WTC11 (cell line): ENCODE data around the gene SULF2.

ENCODE experiments used
- CREB1 ChIP-seq: sonication (generic); formaldehyde crosslinking; IDR thresholded peaks from 2 replicates; pipeline ENCODE4 v1.8.0; 2023; ENCODE audit warnings: mild to moderate bottlenecking, missing genetic modification reagents
- CTCF ChIP-seq: fragments of 200-600 bp; IDR thresholded peaks from 2 replicates; pipeline ENCODE4 v1.8.0; 2022; ENCODE audit warnings: antibody characterized with exemption
- FOXK1 ChIP-seq: sonication (generic); formaldehyde crosslinking; IDR thresholded peaks from 2 replicates; pipeline ENCODE4 v1.8.0; 2022; ENCODE audit warnings: mild to moderate bottlenecking, moderate library complexity, missing genetic modification reagents
- HMGXB4 ChIP-seq: sonication (generic); formaldehyde crosslinking; IDR thresholded peaks from 2 replicates; pipeline ENCODE4 v1.8.1; 2023; ENCODE audit warnings: mild to moderate bottlenecking, moderate library complexity, missing genetic modification reagents
- MXD4 ChIP-seq: fragments of 250-450 bp; sonication (Bioruptor Pico); IDR thresholded peaks from 2 replicates; pipeline ENCODE4 v1.8.0; 2021; ENCODE audit warnings: mild to moderate bottlenecking, moderate library complexity, borderline replicate concordance
- NFE2L1 ChIP-seq: sonication (generic); formaldehyde crosslinking; IDR thresholded peaks from 2 replicates; pipeline ENCODE4 v1.8.1; 2023; ENCODE audit warnings: missing genetic modification reagents
- NR1H2 ChIP-seq: sonication (generic); formaldehyde crosslinking; IDR thresholded peaks from 2 replicates; pipeline ENCODE4 v1.9.0; 2021; ENCODE audit warnings: mild to moderate bottlenecking, moderate library complexity, missing genetic modification reagents
- SP1 ChIP-seq: sonication (generic); formaldehyde crosslinking; conservative IDR thresholded peaks from 2 replicates; pipeline ENCODE4 v1.8.1; 2022; ENCODE audit warnings: missing genetic modification reagents
- USF2 ChIP-seq: sonication (generic); formaldehyde crosslinking; IDR thresholded peaks from 2 replicates; pipeline ENCODE4 v1.8.1; 2023; ENCODE audit warnings: mild to moderate bottlenecking, missing genetic modification reagents, moderate library complexity
- ZBTB21 ChIP-seq: sonication (generic); formaldehyde crosslinking; IDR thresholded peaks from 2 replicates; pipeline ENCODE4 v1.8.1; 2023; ENCODE audit warnings: mild to moderate bottlenecking, missing genetic modification reagents, borderline replicate concordance
- TF ChIP-seq, protein P1 (sequence below): sonication (generic); formaldehyde crosslinking; IDR thresholded peaks from 2 replicates; pipeline ENCODE4 v1.8.0; 2023; ENCODE audit warnings: missing genetic modification reagents
- TF ChIP-seq, protein P2 (sequence below): sonication (generic); formaldehyde crosslinking; IDR thresholded peaks from 2 replicates; pipeline ENCODE4 v1.8.0; 2023; ENCODE audit warnings: missing genetic modification reagents, mild to moderate bottlenecking, borderline replicate concordance

GRCh38 chr20:47741669-47742608, 43.3 kb downstream of the SULF2 start:
- no peak for TF ChIP-seq NR1H2 (CRISPR knock-in tag)
- TF ChIP-seq CTCF = no peak
- no peak for TF ChIP-seq ZBTB21 (CRISPR knock-in tag)
- TF ChIP-seq, protein P1, sequence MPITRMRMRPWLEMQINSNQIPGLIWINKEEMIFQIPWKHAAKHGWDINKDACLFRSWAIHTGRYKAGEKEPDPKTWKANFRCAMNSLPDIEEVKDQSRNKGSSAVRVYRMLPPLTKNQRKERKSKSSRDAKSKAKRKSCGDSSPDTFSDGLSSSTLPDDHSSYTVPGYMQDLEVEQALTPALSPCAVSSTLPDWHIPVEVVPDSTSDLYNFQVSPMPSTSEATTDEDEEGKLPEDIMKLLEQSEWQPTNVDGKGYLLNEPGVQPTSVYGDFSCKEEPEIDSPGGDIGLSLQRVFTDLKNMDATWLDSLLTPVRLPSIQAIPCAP (CRISPR knock-in tag) = no peak
- TF ChIP-seq USF2 (CRISPR knock-in tag) = no peak
- TF ChIP-seq CREB1 (CRISPR knock-in tag) = no peak
- no peak for TF ChIP-seq MXD4 (CRISPR knock-in tag)
- TF ChIP-seq HMGXB4 = no peak
- no peak for TF ChIP-seq SP1 (CRISPR knock-in tag)
- TF ChIP-seq NFE2L1 (CRISPR knock-in tag) = no peak
- TF ChIP-seq, protein P2, sequence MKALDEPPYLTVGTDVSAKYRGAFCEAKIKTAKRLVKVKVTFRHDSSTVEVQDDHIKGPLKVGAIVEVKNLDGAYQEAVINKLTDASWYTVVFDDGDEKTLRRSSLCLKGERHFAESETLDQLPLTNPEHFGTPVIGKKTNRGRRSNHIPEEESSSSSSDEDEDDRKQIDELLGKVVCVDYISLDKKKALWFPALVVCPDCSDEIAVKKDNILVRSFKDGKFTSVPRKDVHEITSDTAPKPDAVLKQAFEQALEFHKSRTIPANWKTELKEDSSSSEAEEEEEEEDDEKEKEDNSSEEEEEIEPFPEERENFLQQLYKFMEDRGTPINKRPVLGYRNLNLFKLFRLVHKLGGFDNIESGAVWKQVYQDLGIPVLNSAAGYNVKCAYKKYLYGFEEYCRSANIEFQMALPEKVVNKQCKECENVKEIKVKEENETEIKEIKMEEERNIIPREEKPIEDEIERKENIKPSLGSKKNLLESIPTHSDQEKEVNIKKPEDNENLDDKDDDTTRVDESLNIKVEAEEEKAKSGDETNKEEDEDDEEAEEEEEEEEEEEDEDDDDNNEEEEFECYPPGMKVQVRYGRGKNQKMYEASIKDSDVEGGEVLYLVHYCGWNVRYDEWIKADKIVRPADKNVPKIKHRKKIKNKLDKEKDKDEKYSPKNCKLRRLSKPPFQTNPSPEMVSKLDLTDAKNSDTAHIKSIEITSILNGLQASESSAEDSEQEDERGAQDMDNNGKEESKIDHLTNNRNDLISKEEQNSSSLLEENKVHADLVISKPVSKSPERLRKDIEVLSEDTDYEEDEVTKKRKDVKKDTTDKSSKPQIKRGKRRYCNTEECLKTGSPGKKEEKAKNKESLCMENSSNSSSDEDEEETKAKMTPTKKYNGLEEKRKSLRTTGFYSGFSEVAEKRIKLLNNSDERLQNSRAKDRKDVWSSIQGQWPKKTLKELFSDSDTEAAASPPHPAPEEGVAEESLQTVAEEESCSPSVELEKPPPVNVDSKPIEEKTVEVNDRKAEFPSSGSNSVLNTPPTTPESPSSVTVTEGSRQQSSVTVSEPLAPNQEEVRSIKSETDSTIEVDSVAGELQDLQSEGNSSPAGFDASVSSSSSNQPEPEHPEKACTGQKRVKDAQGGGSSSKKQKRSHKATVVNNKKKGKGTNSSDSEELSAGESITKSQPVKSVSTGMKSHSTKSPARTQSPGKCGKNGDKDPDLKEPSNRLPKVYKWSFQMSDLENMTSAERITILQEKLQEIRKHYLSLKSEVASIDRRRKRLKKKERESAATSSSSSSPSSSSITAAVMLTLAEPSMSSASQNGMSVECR = no peak
- no peak for TF ChIP-seq FOXK1 (CRISPR knock-in tag)
